GM23248 (cell line): ENCODE measurements around the gene FKBP5. TPM values are rescaled to one million over a fixed set of nuclear protein-coding genes. Genes with fewer than 3 reads are reported as not detected.

Source experiments
- DNase-seq: peaks from one replicate; pipeline ENCODE4 v3.0.0-alpha.2; 2015
- H2AFZ ChIP-seq: fragments of 200-600 bp; sonication (generic); 2 replicates; pipeline ENCODE4 v1.6.1; 2016; ENCODE audit warnings: antibody characterized with exemption
- H3F3A ChIP-seq: fragments of 200-600 bp; sonication (generic); 2 replicates; pipeline ENCODE4 v1.6.1; 2016; ENCODE audit warnings: mild to moderate bottlenecking, antibody characterized with exemption, mixed run types; ENCODE audit not compliant: insufficient read depth
- H3K27ac ChIP-seq: fragments of 200-600 bp; sonication (generic); 2 replicates; pipeline ENCODE4 v1.5.1; 2016; ENCODE audit warnings: mild to moderate bottlenecking
- H3K27me3 ChIP-seq: fragments of 200-600 bp; sonication (generic); replicated peaks from 2 replicates; pipeline ENCODE4 v1.6.1; 2016; ENCODE audit warnings: mild to moderate bottlenecking; ENCODE audit not compliant: insufficient read depth
- H3K36me3 ChIP-seq: fragments of 200-600 bp; sonication (generic); 2 replicates; pipeline ENCODE4 v1.6.1; 2016; ENCODE audit warnings: low read depth, mild to moderate bottlenecking
- H3K4me1 ChIP-seq: fragments of 200-600 bp; sonication (generic); 2 replicates; pipeline ENCODE4 v1.6.1; 2016; ENCODE audit warnings: mild to moderate bottlenecking; ENCODE audit not compliant: insufficient read depth
- H3K4me2 ChIP-seq: fragments of 200-600 bp; sonication (generic); one replicate; pipeline ENCODE4 v1.6.1; 2016; ENCODE audit warnings: mild to moderate bottlenecking; ENCODE audit not compliant: unreplicated experiment
- H3K4me3 ChIP-seq: fragments of 200-600 bp; sonication (generic); 2 replicates; pipeline ENCODE4 v1.5.1; 2016; ENCODE audit warnings: mild to moderate bottlenecking
- H3K79me2 ChIP-seq: fragments of 200-600 bp; sonication (generic); 2 replicates; pipeline ENCODE4 v1.6.1; 2016; ENCODE audit warnings: mild to moderate bottlenecking; ENCODE audit not compliant: insufficient read depth
- H3K9ac ChIP-seq: fragments of 200-600 bp; sonication (generic); 2 replicates; pipeline ENCODE4 v1.6.1; 2016; ENCODE audit warnings: mild to moderate bottlenecking
- H3K9me2 ChIP-seq: fragments of 200-600 bp; sonication (generic); 2 replicates; pipeline ENCODE4 v1.6.1; 2016; ENCODE audit warnings: mixed run types, mild to moderate bottlenecking, moderate library complexity; ENCODE audit not compliant: insufficient read depth
- H3K9me3 ChIP-seq: fragments of 200-600 bp; sonication (generic); one replicate; pipeline ENCODE4 v1.6.1; 2017; ENCODE audit warnings: low read depth
- H4K20me1 ChIP-seq: fragments of 200-600 bp; sonication (generic); 2 replicates; pipeline ENCODE4 v1.6.0; 2016; ENCODE audit not compliant: insufficient read depth
- EZH2 ChIP-seq: fragments of 200-600 bp; sonication (generic); IDR thresholded peaks from 2 replicates; pipeline ENCODE4 v1.6.1; 2018; ENCODE audit warnings: antibody characterized with exemption, mild to moderate bottlenecking; ENCODE audit not compliant: insufficient read depth, poor library complexity, severe bottlenecking
- EZH2phosphoT487 ChIP-seq: fragments of 200-600 bp; sonication (generic); IDR thresholded peaks from 2 replicates; pipeline ENCODE4 v1.6.1; 2018; ENCODE audit warnings: antibody characterized with exemption, moderate library complexity, mild to moderate bottlenecking, low read depth; ENCODE audit not compliant: insufficient read depth
- WGBS, 2 experiments: methylation state at CpG; one replicate each; pipeline ENCODE4 v1.1.6; 2015 to 2017; ENCODE audit warnings: low lambda C conversion rate in 2 of 2, low coverage in 1 of 2; ENCODE audit errors: missing lambda C conversion rate in 2 of 2; 5-methylcytosine and 5-hydroxymethylcytosine counted together
- in situ Hi-C: fragments of 300-500 bp; cut with MboI; formaldehyde crosslinking; loops from 2 replicates; pipeline ENCODE4 v1.15.0; 2020
- polyA plus RNA-seq: library from polyadenylated mRNA; unstranded; fragments of >200 nt; fragmentation: Nextera tagmentation; extraction: Ambion mirVana; gene quantifications from 2 replicates; pipeline ENCODE4 v1.2.1, GENCODE V29; 2016
- total RNA-seq: library from RNA; depleted of rRNA; stranded (reverse); fragments of >200 nt; shearing (Covaris generic); gene quantifications from 2 replicates; pipeline ENCODE4 v1.2.3, GENCODE V29; 2014

FKBP5 gene
- total and polyA plus RNA-seq, 2 experiments from 2014 or later = 3.6 to 6.3 TPM

DNA sequence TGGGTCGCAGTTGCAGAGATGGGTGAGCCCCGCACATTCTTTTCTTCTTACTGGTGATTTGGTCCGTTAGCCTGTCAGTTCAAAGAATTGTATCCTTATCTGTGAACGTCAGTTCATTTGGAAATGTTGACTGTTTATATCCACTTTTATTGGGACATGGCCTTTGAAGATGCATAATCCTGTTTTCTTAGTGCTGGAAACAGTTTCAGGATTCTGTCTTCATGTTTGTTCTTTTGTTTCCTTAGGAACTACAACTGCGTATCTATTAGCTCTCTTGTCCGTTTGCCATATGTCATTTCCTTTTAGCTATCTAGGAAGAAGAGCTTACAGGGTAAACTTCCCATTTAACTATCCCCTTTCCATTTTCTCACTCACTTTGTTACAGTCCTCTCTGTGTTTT is 141.0 kb downstream of the FKBP5 start:
- Histone ChIP-seq H3K79me2 (no peaks in the 10 kb centered on the region), H3F3A (no peaks in the 10 kb centered on the region), H4K20me1 (no peaks in the 10 kb centered on the region), H3K4me2 (no peak overlapping the region), H3K36me3 (no peaks in the 10 kb centered on the region), H2AFZ (no peak overlapping the region), H3K27me3 (peaks cover 15% of the 10 kb centered on the region), H3K9ac (no peak overlapping the region), H3K9me2 (no peaks in the 10 kb centered on the region), H3K27ac (no peak overlapping the region), H3K4me1 (no peaks in the 10 kb centered on the region), H3K9me3 (no peaks in the 10 kb centered on the region), H3K4me3 (no peak overlapping the region)
- in situ Hi-C loops = no loop called here
- TF ChIP-seq EZH2 (no peak), EZH2phosphoT487 (no peak)
- 45 to 59% methylated on average over 6 of the region's 6 CpGs for WGBS, 2 experiments
- DNase-seq = no peak

DNA sequence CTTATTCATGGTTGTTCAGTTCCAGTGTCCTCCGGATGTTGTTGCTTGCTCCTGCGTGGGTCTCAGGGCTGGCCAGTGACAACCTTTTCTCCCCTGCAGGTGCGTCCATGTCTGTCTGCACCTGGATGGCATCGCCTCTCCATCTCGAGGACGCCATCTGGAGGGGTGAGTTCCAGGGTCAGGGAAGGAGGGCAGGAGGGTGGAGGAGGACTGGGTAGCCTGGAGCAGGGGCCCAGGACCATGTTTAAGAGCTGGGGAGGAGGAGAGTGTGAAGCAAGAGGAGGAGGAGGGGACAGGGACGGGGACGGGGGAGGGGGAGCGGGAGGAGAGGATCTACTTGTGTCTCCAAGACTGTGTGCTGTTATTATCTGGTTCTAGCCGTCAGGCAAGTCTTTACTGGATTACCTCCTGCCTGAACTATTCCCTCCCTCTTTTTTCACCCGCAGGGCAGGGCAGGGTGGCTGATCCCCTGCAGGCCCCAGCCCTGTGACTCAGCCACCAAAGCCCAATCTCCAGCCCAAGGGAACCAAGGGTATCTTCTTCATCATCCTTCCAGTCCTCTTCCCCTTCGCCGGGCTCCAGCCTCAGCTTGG is 143.8 kb downstream of the FKBP5 start:
- in situ Hi-C loops = no loop called here

DNA sequence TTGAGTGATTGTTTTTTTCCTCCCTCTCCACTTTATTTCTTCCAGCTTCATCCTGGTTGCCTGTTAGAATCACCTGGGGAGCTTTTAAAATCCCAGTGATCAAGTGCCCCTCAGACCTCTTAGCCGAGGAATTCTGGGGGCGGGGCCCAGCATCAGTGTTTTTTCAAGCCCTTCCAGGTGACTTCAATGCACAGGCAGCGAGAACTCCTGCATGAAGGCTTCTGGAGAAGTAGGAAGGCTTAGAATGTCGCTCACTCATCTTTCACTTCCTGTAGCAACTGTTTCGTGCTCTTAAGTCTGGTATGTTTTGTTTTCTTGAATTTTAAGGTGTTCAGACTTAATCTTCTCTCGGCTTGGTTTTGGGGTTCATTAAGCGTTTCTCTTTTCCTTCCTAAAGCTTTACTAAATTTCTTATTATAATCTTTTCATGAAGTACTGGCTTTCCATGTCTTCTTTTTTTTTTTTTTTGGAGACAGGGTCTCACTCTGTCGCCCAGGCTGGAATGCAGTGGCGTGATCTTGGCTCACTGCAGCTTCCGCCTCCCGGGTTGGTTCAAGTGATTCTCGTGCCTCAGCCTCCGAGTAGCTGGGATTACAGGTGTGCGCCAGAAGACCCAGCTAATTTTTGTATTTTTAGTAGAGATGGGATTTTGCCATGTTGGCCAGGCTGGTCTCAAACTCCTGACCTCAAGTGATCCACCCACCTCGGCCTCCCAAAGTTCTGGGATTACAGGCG is 145.1 kb downstream of the FKBP5 start:
- no peak overlapping the region for H3K27ac ChIP-seq
- H3K4me1 ChIP-seq = no peaks in the 10 kb centered on the region
- peaks cover 11% of the 10 kb centered on the region for H3K27me3 ChIP-seq
- WGBS, 2 experiments = 68 to 69% methylated on average over 16 of the region's 16 CpGs
- no peak overlapping the region for H3K9ac ChIP-seq
- DNase-seq = no peak
- no peaks in the 10 kb centered on the region for H3F3A ChIP-seq
- H3K79me2 ChIP-seq = no peaks in the 10 kb centered on the region
- no peaks in the 10 kb centered on the region for H3K36me3 ChIP-seq
- TF ChIP-seq EZH2phosphoT487 (no peak), EZH2 (no peak)
- H4K20me1 ChIP-seq = no peaks in the 10 kb centered on the region
- no peak overlapping the region for H3K4me2 ChIP-seq
- no peak overlapping the region for H2AFZ ChIP-seq
- H3K9me3 ChIP-seq = no peaks in the 10 kb centered on the region
- in situ Hi-C loops = no loop called here
- H3K4me3 ChIP-seq = no peak overlapping the region
- H3K9me2 ChIP-seq = no peaks in the 10 kb centered on the region

More for the DNA sequence above, 143.8 kb downstream of the FKBP5 start:
- Histone ChIP-seq H3K27me3 (peaks cover 11% of the 10 kb centered on the region), H2AFZ (no peak overlapping the region), H3K4me2 (no peak overlapping the region), H3K9me2 (no peaks in the 10 kb centered on the region), H3K27ac (no peak overlapping the region), H3K36me3 (no peaks in the 10 kb centered on the region), H3K4me1 (no peaks in the 10 kb centered on the region), H4K20me1 (no peaks in the 10 kb centered on the region), H3K79me2 (no peaks in the 10 kb centered on the region), H3K9ac (no peak overlapping the region), H3K4me3 (no peak overlapping the region), H3F3A (no peaks in the 10 kb centered on the region), H3K9me3 (no peaks in the 10 kb centered on the region)
- DNase-seq = no peak
- WGBS, 2 experiments = 46 to 55% methylated on average over 9 to 13 of the region's 13 CpGs
- TF ChIP-seq EZH2phosphoT487 (no peak), EZH2 (no peak)

DNA sequence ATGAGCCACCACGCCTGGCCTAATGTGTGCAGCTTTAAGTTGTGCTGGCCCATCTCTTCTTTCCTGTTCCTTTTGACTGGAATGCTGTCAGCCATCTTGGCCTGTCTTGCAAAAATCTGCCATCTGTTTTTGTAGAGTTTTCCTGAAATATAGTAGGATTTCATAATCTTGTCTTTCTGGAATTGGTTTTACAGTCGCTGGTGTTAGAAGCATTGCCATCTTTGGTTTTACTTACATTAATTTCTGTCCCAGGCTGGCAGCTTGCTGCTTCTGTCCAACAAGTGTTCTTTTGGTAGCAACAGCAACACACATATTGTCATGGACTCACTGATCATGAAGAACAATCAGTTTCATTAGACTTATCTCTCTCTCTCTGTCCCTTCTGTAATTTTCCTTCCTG is 146.9 kb downstream of the FKBP5 start:
- no peaks in the 10 kb centered on the region for H3K9me3 ChIP-seq
- no peaks in the 10 kb centered on the region for H3K4me1 ChIP-seq
- WGBS, 2 experiments = 31 to 38% methylated on average over 2 of the region's 2 CpGs
- no peak overlapping the region for H3K4me2 ChIP-seq
- no peak for DNase-seq
- no peaks in the 10 kb centered on the region for H4K20me1 ChIP-seq
- peaks cover 14% of the 10 kb centered on the region for H3K27me3 ChIP-seq
- no peak overlapping the region for H3K27ac ChIP-seq
- no peaks in the 10 kb centered on the region for H3K36me3 ChIP-seq
- in situ Hi-C loops = no loop called here
- no peaks in the 10 kb centered on the region for H3F3A ChIP-seq
- no peak overlapping the region for H2AFZ ChIP-seq
- TF ChIP-seq EZH2phosphoT487 = no peak
- no peak for TF ChIP-seq EZH2
- H3K79me2 ChIP-seq = no peaks in the 10 kb centered on the region
- no peak overlapping the region for H3K9ac ChIP-seq
- no peaks in the 10 kb centered on the region for H3K9me2 ChIP-seq
- H3K4me3 ChIP-seq = no peak overlapping the region
